Measurements from ENCODE around the gene BABAM2.

Gene BABAM2

GRCh38 chr2:27911458-27912210, 21.1 kb downstream of the BABAM2 start:
- H3K36me3 Mint-ChIP-seq: peaks cover 15% of the 10 kb centered on the region
- peak overlapping the region; percentile 65 for H3K27ac Mint-ChIP-seq
- H3K4me1 Mint-ChIP-seq: peaks cover 21% of the 10 kb centered on the region
- DNase-seq (ENCODE audit: low spot score in 2 of 2) (no peak), ATAC-seq (ENCODE audit: low read depth) (peak; percentile 88)
- no peaks in the 10 kb centered on the region for H3K27me3 Mint-ChIP-seq
- H3K4me3 Mint-ChIP-seq: no peak overlapping the region
- no peaks in the 10 kb centered on the region for H3K9me3 Mint-ChIP-seq

GRCh38 chr2:27912512-27912911, 22.0 kb downstream of the BABAM2 start:
- Mint-ChIP-seq H3K36me3 (peaks cover 14% of the 10 kb centered on the region), H3K27me3 (no peaks in the 10 kb centered on the region), H3K27ac (no peak overlapping the region), H3K4me1 (peaks cover 20% of the 10 kb centered on the region), H3K4me3 (no peak overlapping the region), H3K9me3 (no peaks in the 10 kb centered on the region)
- no peak for ATAC-seq (ENCODE audit: low read depth)
- DNase-seq (ENCODE audit: low spot score in 2 of 2): no peak

- H3K27me3 Mint-ChIP-seq: no peaks in the 10 kb centered on the region
- peak overlapping the region; percentile 37 for H3K27ac Mint-ChIP-seq
- H3K4me3 Mint-ChIP-seq: no peak overlapping the region
- H3K36me3 Mint-ChIP-seq: peaks cover 8% of the 10 kb centered on the region
- H3K9me3 Mint-ChIP-seq: no peaks in the 10 kb centered on the region
- DNase-seq (ENCODE audit: low spot score in 2 of 2) (no peak), ATAC-seq (ENCODE audit: low read depth) (no peak)
- H3K4me1 Mint-ChIP-seq: peaks cover 18% of the 10 kb centered on the region
Observed at GRCh38 chr2:27914041-27914804, 23.7 kb downstream of the BABAM2 start.

GRCh38 chr2:27914805-27915175, 24.3 kb downstream of the BABAM2 start:
- Mint-ChIP-seq H3K9me3 (no peaks in the 10 kb centered on the region), H3K36me3 (peaks cover 8% of the 10 kb centered on the region), H3K4me1 (peaks cover 18% of the 10 kb centered on the region), H3K27ac (no peak overlapping the region), H3K27me3 (no peaks in the 10 kb centered on the region), H3K4me3 (no peak overlapping the region)
- DNase-seq (ENCODE audit: low spot score in 2 of 2) (no peak), ATAC-seq (ENCODE audit: low read depth) (no peak)

GRCh38 chr2:27915191-27915590, 24.7 kb downstream of the BABAM2 start:
- Mint-ChIP-seq H3K27me3 (no peaks in the 10 kb centered on the region), H3K4me3 (no peak overlapping the region), H3K9me3 (no peaks in the 10 kb centered on the region), H3K36me3 (peaks cover 8% of the 10 kb centered on the region), H3K27ac (no peak overlapping the region), H3K4me1 (peaks cover 20% of the 10 kb centered on the region)
- DNase-seq (ENCODE audit: low spot score in 2 of 2) (no peak), ATAC-seq (ENCODE audit: low read depth) (no peak)

- Mint-ChIP-seq H3K4me3 (no peak overlapping the region), H3K36me3 (peaks cover 8% of the 10 kb centered on the region), H3K27me3 (no peaks in the 10 kb centered on the region), H3K9me3 (no peaks in the 10 kb centered on the region), H3K4me1 (peaks cover 20% of the 10 kb centered on the region), H3K27ac (no peak overlapping the region)
- ATAC-seq (ENCODE audit: low read depth) (no peak), DNase-seq (ENCODE audit: low spot score in 2 of 2) (no peak)
Observed at GRCh38 chr2:27915874-27916273, 25.3 kb downstream of the BABAM2 start.

GRCh38 chr2:27916293-27916995, 25.9 kb downstream of the BABAM2 start:
- peaks cover 4% of the 10 kb centered on the region for H3K36me3 Mint-ChIP-seq
- H3K4me3 Mint-ChIP-seq: no peak overlapping the region
- DNase-seq (ENCODE audit: low spot score in 2 of 2) (no peak), ATAC-seq (ENCODE audit: low read depth) (no peak)
- H3K9me3 Mint-ChIP-seq: no peaks in the 10 kb centered on the region
- H3K4me1 Mint-ChIP-seq: peaks cover 14% of the 10 kb centered on the region
- H3K27me3 Mint-ChIP-seq: no peaks in the 10 kb centered on the region
- H3K27ac Mint-ChIP-seq: no peak overlapping the region

GRCh38 chr2:27920148-27920885, 29.8 kb downstream of the BABAM2 start:
- Mint-ChIP-seq H3K4me1 (peaks cover 4% of the 10 kb centered on the region), H3K4me3 (no peak overlapping the region), H3K36me3 (peaks cover 2% of the 10 kb centered on the region), H3K27me3 (no peaks in the 10 kb centered on the region), H3K27ac (peak overlapping the region; percentile 88), H3K9me3 (no peaks in the 10 kb centered on the region)
- ATAC-seq (ENCODE audit: low read depth) (peak; percentile 99), DNase-seq (ENCODE audit: low spot score in 2 of 2) (peak in 1 of 2 donors; percentile 6)

GRCh38 chr2:27921424-27921823, 30.9 kb downstream of the BABAM2 start:
- peaks cover 6% of the 10 kb centered on the region for H3K36me3 Mint-ChIP-seq
- DNase-seq (ENCODE audit: low spot score in 2 of 2): no peak
- H3K4me1 Mint-ChIP-seq: peaks cover 8% of the 10 kb centered on the region
- H3K9me3 Mint-ChIP-seq: no peaks in the 10 kb centered on the region
- H3K27ac Mint-ChIP-seq: peak overlapping the region; percentile 78
- no peak overlapping the region for H3K4me3 Mint-ChIP-seq
- no peaks in the 10 kb centered on the region for H3K27me3 Mint-ChIP-seq
- ATAC-seq (ENCODE audit: low read depth): no peak

GRCh38 chr2:27921880-27922547, 31.5 kb downstream of the BABAM2 start:
- Mint-ChIP-seq H3K36me3 (peaks cover 7% of the 10 kb centered on the region), H3K4me1 (peaks cover 9% of the 10 kb centered on the region), H3K27me3 (no peaks in the 10 kb centered on the region), H3K27ac (peak overlapping the region; percentile 78), H3K4me3 (no peak overlapping the region), H3K9me3 (no peaks in the 10 kb centered on the region)
- no peak for DNase-seq (ENCODE audit: low spot score in 2 of 2)
- no peak for ATAC-seq (ENCODE audit: low read depth)

- Mint-ChIP-seq H3K4me1 (peaks cover 9% of the 10 kb centered on the region), H3K4me3 (no peak overlapping the region), H3K36me3 (peaks cover 7% of the 10 kb centered on the region), H3K9me3 (no peaks in the 10 kb centered on the region), H3K27ac (no peak overlapping the region), H3K27me3 (no peaks in the 10 kb centered on the region)
- ATAC-seq (ENCODE audit: low read depth) (no peak), DNase-seq (ENCODE audit: low spot score in 2 of 2) (no peak)
Observed at GRCh38 chr2:27922842-27923241, 32.3 kb downstream of the BABAM2 start.

GRCh38 chr2:27925766-27926472, 35.4 kb downstream of the BABAM2 start:
- peak overlapping the region; percentile 23 for H3K27ac Mint-ChIP-seq
- H3K27me3 Mint-ChIP-seq: no peaks in the 10 kb centered on the region
- no peak overlapping the region for H3K4me3 Mint-ChIP-seq
- ATAC-seq (ENCODE audit: low read depth): no peak
- H3K9me3 Mint-ChIP-seq: no peaks in the 10 kb centered on the region
- H3K36me3 Mint-ChIP-seq: peaks cover 12% of the 10 kb centered on the region
- no peak for DNase-seq (ENCODE audit: low spot score in 2 of 2)
- H3K4me1 Mint-ChIP-seq: peaks cover 5% of the 10 kb centered on the region

All from memory B cell (primary cell).